ENCODE measurements around the gene IVD.

DNA sequence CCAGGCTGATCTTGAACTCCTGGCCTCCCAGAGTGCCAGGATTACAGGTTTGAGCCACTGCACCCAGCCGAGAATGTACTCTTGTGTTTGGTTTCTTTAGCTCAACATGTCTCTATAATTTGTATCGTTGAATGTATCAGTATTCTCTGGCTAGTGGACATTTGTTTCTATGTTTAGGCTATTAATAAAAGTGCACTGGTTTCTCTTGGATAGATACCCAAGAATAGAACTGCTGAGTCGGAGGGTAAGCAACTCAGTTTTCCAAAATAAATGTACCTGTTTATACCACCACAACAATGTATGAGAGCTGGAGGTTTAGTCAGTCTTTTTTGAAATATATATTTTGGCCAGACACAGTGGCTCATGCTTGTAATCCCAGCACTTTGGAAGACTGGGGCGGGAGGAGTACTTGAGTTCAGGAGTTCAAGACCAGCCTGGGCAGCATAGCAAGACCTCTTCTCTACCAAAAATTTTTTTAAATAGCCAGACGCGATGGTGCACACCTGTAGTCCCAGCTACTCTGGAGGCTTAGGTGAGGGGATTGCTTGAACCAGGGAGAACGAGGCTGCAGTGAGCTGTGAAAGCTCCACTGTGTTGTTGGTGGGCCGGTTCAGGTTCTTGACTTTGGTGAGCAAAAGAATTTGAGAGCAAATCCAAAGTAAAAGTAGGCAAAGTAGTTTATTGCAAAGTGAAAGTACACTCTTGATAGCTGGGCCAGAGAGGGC, 7.7 kb upstream of the IVD start:
- TF ChIP-seq, protein P1, sequence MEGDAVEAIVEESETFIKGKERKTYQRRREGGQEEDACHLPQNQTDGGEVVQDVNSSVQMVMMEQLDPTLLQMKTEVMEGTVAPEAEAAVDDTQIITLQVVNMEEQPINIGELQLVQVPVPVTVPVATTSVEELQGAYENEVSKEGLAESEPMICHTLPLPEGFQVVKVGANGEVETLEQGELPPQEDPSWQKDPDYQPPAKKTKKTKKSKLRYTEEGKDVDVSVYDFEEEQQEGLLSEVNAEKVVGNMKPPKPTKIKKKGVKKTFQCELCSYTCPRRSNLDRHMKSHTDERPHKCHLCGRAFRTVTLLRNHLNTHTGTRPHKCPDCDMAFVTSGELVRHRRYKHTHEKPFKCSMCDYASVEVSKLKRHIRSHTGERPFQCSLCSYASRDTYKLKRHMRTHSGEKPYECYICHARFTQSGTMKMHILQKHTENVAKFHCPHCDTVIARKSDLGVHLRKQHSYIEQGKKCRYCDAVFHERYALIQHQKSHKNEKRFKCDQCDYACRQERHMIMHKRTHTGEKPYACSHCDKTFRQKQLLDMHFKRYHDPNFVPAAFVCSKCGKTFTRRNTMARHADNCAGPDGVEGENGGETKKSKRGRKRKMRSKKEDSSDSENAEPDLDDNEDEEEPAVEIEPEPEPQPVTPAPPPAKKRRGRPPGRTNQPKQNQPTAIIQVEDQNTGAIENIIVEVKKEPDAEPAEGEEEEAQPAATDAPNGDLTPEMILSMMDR (IDR thresholded peaks at IDR 0.05), result no peak
- no peak for TF ChIP-seq YY1 (IDR thresholded peaks at IDR 0.05; ENCODE audit: low read depth)
- TF ChIP-seq GATA2 (CRISPR knock-in tag; IDR thresholded peaks at IDR 0.05), result no peak
- TF ChIP-seq RCOR1 (IDR thresholded peaks at IDR 0.05; ENCODE audit: low read length), result no peak
- no peak for TF ChIP-seq POLR2AphosphoS5 (IDR thresholded peaks at IDR 0.05; ENCODE audit: low read depth, low read length)

All from SK-N-SH (cell line).